ENCODE measurements around the gene KASH5. TPM values are rescaled to one million over a fixed set of nuclear protein-coding genes. Genes with fewer than 3 reads are reported as not detected.
"Not testable (repeated sequence)": the region's sequence is repeated elsewhere in the genome, so short reads cannot be mapped to it uniquely, and the experiment has no call there.

KASH5 gene
- total RNA-seq, 1 donor from 2014 or later: not detected

DNA sequence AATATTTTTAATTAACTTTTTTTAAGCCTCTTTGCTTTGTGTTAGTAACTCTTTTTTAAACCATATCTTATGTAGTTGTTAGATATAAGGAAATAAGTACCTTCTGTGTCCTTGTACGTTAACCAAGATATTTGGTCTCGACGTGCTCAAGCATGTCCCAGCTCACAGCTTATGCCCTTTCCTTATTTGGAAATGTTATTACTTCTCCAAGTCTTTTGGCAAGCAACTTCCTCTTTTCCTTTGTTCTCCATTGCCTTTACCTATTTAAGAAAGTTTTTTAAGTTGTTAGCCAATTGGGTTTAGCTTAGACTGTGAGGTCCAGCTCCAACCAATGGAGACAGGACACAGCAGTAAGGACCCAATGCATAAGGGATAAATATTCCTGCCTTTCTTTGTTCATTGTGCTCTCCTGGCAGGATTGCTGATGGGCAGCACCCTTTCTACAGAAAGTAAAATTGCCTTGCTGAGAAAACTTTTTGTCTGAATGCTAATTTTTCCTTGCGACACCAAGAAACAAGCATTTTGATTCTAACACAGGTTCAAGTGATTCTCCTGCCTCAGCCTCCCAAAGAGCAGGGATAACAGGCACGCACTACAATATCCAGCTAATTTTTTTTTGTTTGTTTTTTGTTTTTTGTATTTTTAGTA, 19.2 kb upstream of the KASH5 start:
- no peaks in the 10 kb centered on the region for H3K36me3 ChIP-seq
- intact Hi-C loops (cut with DNase I): loop anchor here (10.0 kb wide), 1 partner anchor 76 kb away; the partner anchor contains the start of gene SLC17A7
- no peaks in the 10 kb centered on the region for H3K27me3 ChIP-seq
- no peak overlapping the region for H3K27ac ChIP-seq
- no peak for DNase-seq (ENCODE audit: extremely low spot score in 2 of 2)
- H3K9me3 ChIP-seq: no peaks in the 10 kb centered on the region
- TF ChIP-seq CTCF (IDR thresholded peaks at IDR 0.05) (no peak), POLR2A (IDR thresholded peaks at IDR 0.05) (no peak), POLR2AphosphoS5 (IDR thresholded peaks at IDR 0.05; ENCODE audit: insufficient read depth in 1 of 2, low read depth in 1 of 2) (no peak)
- H3K4me1 ChIP-seq: no peaks in the 10 kb centered on the region
- no peak overlapping the region for H3K4me3 ChIP-seq

- TF ChIP-seq POLR2AphosphoS5 (IDR thresholded peaks at IDR 0.05; ENCODE audit: insufficient read depth in 1 of 2, low read depth in 1 of 2) (no peak), POLR2A (IDR thresholded peaks at IDR 0.05) (no peak), CTCF (IDR thresholded peaks at IDR 0.05) (no peak)
- no peaks in the 10 kb centered on the region for H3K27me3 ChIP-seq
- no peaks in the 10 kb centered on the region for H3K36me3 ChIP-seq
- no peak overlapping the region for H3K4me3 ChIP-seq
- H3K27ac ChIP-seq: no peak overlapping the region
- intact Hi-C loops (cut with DNase I): no loop called here
- H3K9me3 ChIP-seq: no peaks in the 10 kb centered on the region
- H3K4me1 ChIP-seq: no peaks in the 10 kb centered on the region
- no peak for DNase-seq (ENCODE audit: extremely low spot score in 2 of 2)
Observed at GRCh38 chr19:49371184-49371583, 16.9 kb upstream of the KASH5 start.

- H3K27me3 ChIP-seq; intact Hi-C loops (cut with DNase I); H3K4me3 ChIP-seq; H3K9me3 ChIP-seq; H3K4me1 ChIP-seq; H3K27ac ChIP-seq; H3K36me3 ChIP-seq; DNase-seq (ENCODE audit: extremely low spot score in 2 of 2): not testable (repeated sequence)
Observed at GRCh38 chr19:49373174-49373573, 14.9 kb upstream of the KASH5 start.

DNA sequence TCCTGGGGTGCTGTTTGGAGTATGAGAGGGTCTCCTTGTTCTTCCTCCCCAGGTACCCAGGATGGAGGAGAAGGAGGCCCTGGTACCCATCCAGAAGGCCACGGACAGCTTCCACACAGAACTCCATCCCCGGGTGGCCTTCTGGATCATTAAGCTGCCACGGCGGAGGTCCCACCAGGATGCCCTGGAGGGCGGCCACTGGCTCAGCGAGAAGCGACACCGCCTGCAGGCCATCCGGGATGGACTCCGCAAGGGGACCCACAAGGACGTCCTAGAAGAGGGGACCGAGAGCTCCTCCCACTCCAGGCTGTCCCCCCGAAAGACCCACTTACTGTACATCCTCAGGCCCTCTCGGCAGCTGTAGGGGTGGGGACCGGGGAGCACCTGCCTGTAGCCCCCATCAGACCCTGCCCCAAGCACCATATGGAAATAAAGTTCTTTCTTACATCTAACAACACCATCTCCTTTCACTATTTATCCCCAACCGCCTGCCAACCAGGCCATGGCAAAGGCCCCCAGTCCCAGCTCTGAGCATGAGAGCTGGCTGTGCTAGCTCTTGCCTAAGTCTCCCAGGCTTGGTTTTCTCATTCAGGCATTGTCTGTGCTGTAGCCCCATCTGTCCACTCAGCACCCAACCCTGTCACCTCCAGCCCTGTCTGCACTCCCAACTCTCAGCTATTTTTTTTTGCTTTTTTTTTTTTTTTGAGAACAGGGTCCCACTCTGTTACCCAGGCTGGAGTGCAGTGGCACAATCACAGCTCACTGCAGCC, 13.2 kb upstream of the KASH5 start:
- no peaks in the 10 kb centered on the region for H3K27me3 ChIP-seq
- no peak for TF ChIP-seq CTCF (IDR thresholded peaks at IDR 0.05)
- no peak for TF ChIP-seq POLR2AphosphoS5 (IDR thresholded peaks at IDR 0.05; ENCODE audit: insufficient read depth in 1 of 2, low read depth in 1 of 2)
- no peak for TF ChIP-seq POLR2A (IDR thresholded peaks at IDR 0.05)
- no peak for DNase-seq (ENCODE audit: extremely low spot score in 2 of 2)
- H3K9me3 ChIP-seq: no peaks in the 10 kb centered on the region
- no peak overlapping the region for H3K27ac ChIP-seq
- no peak overlapping the region for H3K4me3 ChIP-seq
- no peaks in the 10 kb centered on the region for H3K36me3 ChIP-seq
- intact Hi-C loops (cut with DNase I): no loop called here
- no peaks in the 10 kb centered on the region for H3K4me1 ChIP-seq

GRCh38 chr19:49378512-49378911, 9.5 kb upstream of the KASH5 start:
- Histone ChIP-seq H3K9me3 (no peaks in the 10 kb centered on the region), H3K4me3 (no peak overlapping the region), H3K27ac (no peak overlapping the region), H3K27me3 (no peaks in the 10 kb centered on the region), H3K4me1 (no peaks in the 10 kb centered on the region), H3K36me3 (no peaks in the 10 kb centered on the region)
- intact Hi-C loops (cut with DNase I): no loop called here
- no peak for DNase-seq (ENCODE audit: extremely low spot score in 2 of 2)
- TF ChIP-seq CTCF (IDR thresholded peaks at IDR 0.05) (no peak), POLR2A (IDR thresholded peaks at IDR 0.05) (no peak), POLR2AphosphoS5 (IDR thresholded peaks at IDR 0.05; ENCODE audit: insufficient read depth in 1 of 2, low read depth in 1 of 2) (no peak)
